ENCODE results near the gene ZNF200. TPM values are rescaled to one million over a fixed set of nuclear protein-coding genes. Genes with fewer than 3 reads are reported as not detected.

ZNF200 gene
- total RNA-seq, 4 donors from 2014 or later = 2.2 to 5.7 (median 3.9) TPM

DNA sequence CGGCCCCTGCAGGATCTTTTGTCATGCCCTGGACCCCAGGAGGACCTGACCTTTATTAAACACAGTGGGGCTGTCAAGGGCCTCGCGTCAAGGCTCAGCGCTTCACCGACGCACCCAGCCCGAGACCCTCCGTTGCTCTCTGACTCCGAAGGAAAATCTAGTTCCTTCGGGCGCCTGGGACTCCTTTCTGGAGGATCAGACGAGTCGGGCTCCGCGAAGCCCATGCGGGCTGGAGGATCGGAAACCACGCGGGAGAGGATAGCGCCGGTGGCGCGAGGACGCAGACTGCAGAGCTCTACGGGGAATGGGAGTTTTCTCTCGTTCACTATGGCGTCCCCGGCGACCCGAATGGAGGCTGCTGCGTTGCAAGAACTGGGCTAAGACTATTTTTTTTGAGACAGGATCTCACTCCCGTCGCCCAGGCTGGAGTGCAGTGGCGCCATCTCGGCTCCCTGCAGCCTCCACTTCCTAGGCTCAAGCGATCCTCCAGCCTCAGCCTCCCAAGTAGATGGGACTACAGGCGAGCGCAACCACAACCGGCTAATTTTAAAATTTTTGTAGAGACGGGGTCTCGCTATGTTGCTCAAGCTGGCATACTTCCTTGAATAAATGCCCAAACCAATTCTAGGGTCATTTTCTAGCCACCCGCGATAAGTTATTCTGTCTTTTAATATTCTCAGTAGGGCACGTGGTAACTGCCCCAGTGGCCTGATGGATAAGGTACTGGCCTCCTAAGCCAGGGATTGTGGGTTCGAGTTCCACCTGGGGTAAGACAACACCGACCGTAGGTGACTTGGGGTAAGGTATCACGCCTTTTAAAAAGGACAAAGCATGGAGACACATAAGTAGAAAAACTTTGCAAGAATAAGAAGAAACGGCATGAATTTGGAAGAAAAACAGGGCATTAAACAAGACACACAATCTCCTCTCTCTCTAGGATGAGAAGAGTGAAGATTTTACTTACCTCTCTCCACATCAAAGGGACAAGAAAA lies 41.4 kb downstream of the ZNF200 start:
- no peak overlapping the region for H3K4me3 ChIP-seq (ENCODE audit: low read depth, poor library complexity, severe bottlenecking)
- no peak for DNase-seq (ENCODE audit: low spot score in 2 of 2)
- WGBS, 2 donors = 65 to 72% methylated on average over 49 of the region's 49 CpGs
- intact Hi-C loops (cut with DNase I; ENCODE audit: low total_unique reads) = no loop called here
- TF ChIP-seq POLR2A (IDR thresholded peaks at IDR 0.05) (no peak), CTCF (IDR thresholded peaks at IDR 0.05) (no peak)

- 34 to 38% methylated on average over 32 to 33 of the region's 36 CpGs for WGBS, 2 donors
- intact Hi-C loops (cut with DNase I; ENCODE audit: low total_unique reads) = no loop called here
- DNase-seq (ENCODE audit: low spot score in 2 of 2) = no peak
- TF ChIP-seq POLR2A (IDR thresholded peaks at IDR 0.05) (no peak), CTCF (IDR thresholded peaks at IDR 0.05) (no peak)
- no peak overlapping the region for H3K4me3 ChIP-seq (ENCODE audit: low read depth, poor library complexity, severe bottlenecking)
These were observed 42.4 kb downstream of the ZNF200 start for GRCh38 chr16:3192476-3193019.

DNA sequence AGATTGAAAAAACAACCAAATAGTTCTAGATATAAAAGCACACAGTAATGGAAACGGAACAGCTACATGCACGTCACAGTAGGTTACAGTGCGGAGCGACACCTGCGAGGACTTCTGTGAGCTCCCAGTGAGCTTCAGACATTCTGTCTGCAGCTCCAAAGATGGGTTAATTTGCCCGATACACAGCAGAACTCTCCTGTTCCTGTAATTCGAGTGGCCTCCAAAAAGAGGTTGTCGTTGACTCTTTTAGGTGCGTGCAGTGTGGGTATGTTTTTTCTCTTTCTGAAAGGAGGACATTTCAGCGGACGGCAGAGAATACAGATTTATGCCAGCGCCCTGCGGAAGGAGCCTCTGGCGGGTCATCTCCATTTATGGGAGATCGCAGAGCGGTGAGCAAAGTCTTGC lies 44.0 kb downstream of the ZNF200 start:
- no peak overlapping the region for H3K4me3 ChIP-seq (ENCODE audit: low read depth, poor library complexity, severe bottlenecking)
- WGBS, 2 donors = 8% methylated on average over 14 to 16 of the region's 16 CpGs
- intact Hi-C loops (cut with DNase I; ENCODE audit: low total_unique reads) = no loop called here
- DNase-seq (ENCODE audit: low spot score in 2 of 2) = no peak
- TF ChIP-seq CTCF (IDR thresholded peaks at IDR 0.05) (no peak), POLR2A (IDR thresholded peaks at IDR 0.05) (no peak)

GRCh38 chr16:3189869-3190268 lies 45.1 kb downstream of the ZNF200 start:
- H3K4me3 ChIP-seq (ENCODE audit: low read depth, poor library complexity, severe bottlenecking) = no peak overlapping the region
- no peak for DNase-seq (ENCODE audit: low spot score in 2 of 2)
- intact Hi-C loops (cut with DNase I; ENCODE audit: low total_unique reads) = no loop called here
- TF ChIP-seq POLR2A (IDR thresholded peaks at IDR 0.05) = no peak
- WGBS, 2 donors = 19 to 20% methylated on average over 11 of the region's 11 CpGs

DNA sequence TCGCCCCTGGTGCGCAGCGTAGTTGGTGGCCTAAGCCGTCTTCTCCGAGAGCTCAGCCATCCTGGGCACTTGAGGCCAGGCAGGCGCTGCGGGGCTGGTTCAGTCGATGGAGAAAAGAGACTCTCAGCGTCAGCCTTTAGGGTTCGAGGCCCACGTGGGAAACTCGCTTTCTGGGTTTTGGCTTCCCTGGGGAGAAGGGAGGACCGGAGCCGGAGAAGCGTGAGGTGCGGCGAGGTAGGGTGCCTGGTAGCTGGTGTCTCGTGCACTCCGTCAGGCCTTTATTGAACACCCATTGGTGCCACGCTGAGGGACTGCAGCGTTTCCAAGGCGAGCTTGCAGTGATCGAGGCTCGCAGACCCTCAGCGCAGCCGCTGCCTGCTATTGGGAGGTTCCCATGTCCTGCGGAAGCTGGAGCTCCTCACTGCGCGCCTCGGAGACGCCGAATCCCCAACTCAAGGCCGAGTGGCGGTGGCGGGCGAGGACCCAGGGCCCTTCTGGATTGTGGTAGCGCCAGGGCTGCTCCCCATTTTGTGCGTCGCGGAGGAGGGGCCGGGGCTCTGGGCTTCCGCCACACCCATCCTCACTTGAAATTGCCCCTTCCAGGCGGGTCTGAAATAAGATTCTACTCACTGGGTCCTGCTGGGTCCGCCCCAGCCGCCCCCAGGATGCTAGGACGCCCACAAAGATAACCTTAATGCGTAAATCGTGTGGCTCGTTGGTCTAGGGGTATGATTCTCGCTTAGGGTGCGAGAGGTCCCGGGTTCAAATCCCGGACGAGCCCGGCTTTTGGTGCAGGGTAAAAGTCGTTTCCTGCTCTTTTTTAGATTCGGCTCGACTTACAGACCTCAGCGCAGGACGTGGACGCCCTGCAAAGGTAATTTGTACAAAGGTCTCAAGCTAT lies 45.8 kb downstream of the ZNF200 start:
- intact Hi-C loops (cut with DNase I; ENCODE audit: low total_unique reads) = no loop called here
- no peak for TF ChIP-seq CTCF (IDR thresholded peaks at IDR 0.05)
- H3K4me3 ChIP-seq (ENCODE audit: low read depth, poor library complexity, severe bottlenecking) = no peak overlapping the region
- 2 to 3% methylated on average over 27 to 56 of the region's 61 CpGs for WGBS, 2 donors
- DNase-seq (ENCODE audit: low spot score in 2 of 2) = no peak

GRCh38 chr16:3188675-3188924 lies 46.4 kb downstream of the ZNF200 start:
- intact Hi-C loops (cut with DNase I; ENCODE audit: low total_unique reads) = no loop called here
- WGBS, 2 donors = 0 to 2% methylated on average over 11 to 13 of the region's 13 CpGs
- DNase-seq (ENCODE audit: low spot score in 2 of 2) = no peak
- no peak overlapping the region for H3K4me3 ChIP-seq (ENCODE audit: low read depth, poor library complexity, severe bottlenecking)
- TF ChIP-seq CTCF (IDR thresholded peaks at IDR 0.05) (no peak), POLR2A (IDR thresholded peaks at IDR 0.05) (no peak)

Data from lower leg skin (tissue), 4 donors.